OCI-LY7 (cell line): ENCODE data around the gene SEZ6L. TPM values are rescaled to one million over a fixed set of nuclear protein-coding genes. Genes with fewer than 3 reads are reported as not detected.

Source experiments
- BruUV-seq: library from RNA; stranded (reverse); fragments of 400-500 nt; replicated peaks from 2 replicates; lab custom pipeline; 2021; lab: Mats Ljungman, UMichigan
- CTCF ChIA-PET: fragments of 300-600 bp; sonication (Branson Sonifier 250); formaldehyde crosslinking; loops from one replicate; lab custom pipeline; 2022; ENCODE audit warnings: antibody characterized with exemption; ENCODE audit not compliant: unreplicated experiment; lab: Charles Lee
- POLR2A ChIA-PET: fragments of 300-600 bp; sonication (Branson Sonifier 250); formaldehyde crosslinking; loops from one replicate; lab custom pipeline; 2022; ENCODE audit warnings: antibody characterized with exemption; lab: Charles Lee
- DNase-seq: peaks from one replicate; pipeline ENCODE4 v3.0.0-alpha.2; 2015; ENCODE audit warnings: low spot score
- H2AFZ ChIP-seq: fragments of 200-600 bp; sonication (generic), shearing (Covaris generic); 2 replicates; pipeline ENCODE4 v1.6.1; 2014; ENCODE audit warnings: mild to moderate bottlenecking, antibody characterized with exemption, low read length, moderate library complexity
- H3K27ac ChIP-seq: fragments of 200-600 bp; sonication (generic); 2 replicates; pipeline ENCODE4 v1.5.1; 2014; ENCODE audit warnings: mixed run types, low read depth, mild to moderate bottlenecking, moderate library complexity, low read length, inconsistent platforms; ENCODE audit not compliant: poor library complexity, severe bottlenecking
- H3K36me3 ChIP-seq: fragments of 200-600 bp; sonication (generic); 2 replicates; pipeline ENCODE4 v1.6.1; 2014; ENCODE audit warnings: mild to moderate bottlenecking, antibody characterized with exemption, low read length, moderate library complexity, mixed read lengths; ENCODE audit not compliant: insufficient read depth
- H3K4me1 ChIP-seq: fragments of 200-600 bp; sonication (generic); 2 replicates; pipeline ENCODE4 v1.5.1; 2014; ENCODE audit warnings: mild to moderate bottlenecking, low read length; ENCODE audit not compliant: insufficient read depth, poor library complexity, severe bottlenecking
- H3K4me2 ChIP-seq: fragments of 200-600 bp; sonication (generic); 2 replicates; pipeline ENCODE4 v1.6.1; 2014; ENCODE audit warnings: mild to moderate bottlenecking, low read length
- H3K4me3 ChIP-seq: fragments of 200-600 bp; sonication (generic); 2 replicates; pipeline ENCODE4 v1.5.1; 2014; ENCODE audit warnings: mild to moderate bottlenecking, low read depth, low read length; ENCODE audit not compliant: poor library complexity, severe bottlenecking
- H3K79me2 ChIP-seq: fragments of 200-600 bp; sonication (generic); 2 replicates; pipeline ENCODE4 v1.6.1; 2016; ENCODE audit warnings: low read depth, mild to moderate bottlenecking, low read length, moderate library complexity, mixed read lengths; ENCODE audit not compliant: insufficient read depth
- H3K9me2 ChIP-seq: fragments of 200-600 bp; sonication (generic); 2 replicates; pipeline ENCODE4 v1.6.1; 2016; ENCODE audit warnings: mild to moderate bottlenecking, low read length, mixed read lengths; ENCODE audit not compliant: insufficient read depth
- H3K9me3 ChIP-seq: fragments of 200-600 bp; sonication (generic); 2 replicates; pipeline ENCODE4 v1.6.1; 2014; ENCODE audit warnings: mild to moderate bottlenecking, mixed run types, low read length, mixed read lengths
- H4K20me1 ChIP-seq: fragments of 200-600 bp; sonication (generic); 2 replicates; pipeline ENCODE4 v1.6.1; 2014; ENCODE audit warnings: mild to moderate bottlenecking, antibody characterized with exemption, low read length, moderate library complexity, mixed read lengths; ENCODE audit not compliant: insufficient read depth
- EZH2phosphoT487 ChIP-seq: fragments of 200-600 bp; sonication (generic); IDR thresholded peaks from 2 replicates; pipeline ENCODE4 v1.6.1; 2018; ENCODE audit warnings: low read depth, borderline replicate concordance, mild to moderate bottlenecking, mixed run types, antibody characterized with exemption, low read length, moderate library complexity, mixed read lengths
- intact Hi-C: fragments of 100-400 bp; cut with micrococcal nuclease; formaldehyde crosslinking; loops from one replicate; pipeline ENCODE4 v1.10.0; 2022; ENCODE audit not compliant: unreplicated experiment
- total RNA-seq, 2 experiments: library from RNA; depleted of rRNA in 1 of 2; stranded (reverse); fragments of >200 nt in 1 of 2; shearing (Covaris generic) in 1 of 2; gene quantifications; 2 replicates each; pipeline ENCODE4 v1.2.3, GENCODE V29; 2014 to 2022
- TF ChIP-seq, protein P1 (sequence below): fragments of 200-600 bp; sonication (generic); conservative IDR thresholded peaks from 2 replicates; pipeline ENCODE4 v1.5.1; 2014; ENCODE audit warnings: mild to moderate bottlenecking, antibody characterized with exemption, low read length, moderate library complexity, mixed read lengths

SEZ6L gene
- total RNA-seq, 2 experiments from 2014 or later, result not detected

DNA sequence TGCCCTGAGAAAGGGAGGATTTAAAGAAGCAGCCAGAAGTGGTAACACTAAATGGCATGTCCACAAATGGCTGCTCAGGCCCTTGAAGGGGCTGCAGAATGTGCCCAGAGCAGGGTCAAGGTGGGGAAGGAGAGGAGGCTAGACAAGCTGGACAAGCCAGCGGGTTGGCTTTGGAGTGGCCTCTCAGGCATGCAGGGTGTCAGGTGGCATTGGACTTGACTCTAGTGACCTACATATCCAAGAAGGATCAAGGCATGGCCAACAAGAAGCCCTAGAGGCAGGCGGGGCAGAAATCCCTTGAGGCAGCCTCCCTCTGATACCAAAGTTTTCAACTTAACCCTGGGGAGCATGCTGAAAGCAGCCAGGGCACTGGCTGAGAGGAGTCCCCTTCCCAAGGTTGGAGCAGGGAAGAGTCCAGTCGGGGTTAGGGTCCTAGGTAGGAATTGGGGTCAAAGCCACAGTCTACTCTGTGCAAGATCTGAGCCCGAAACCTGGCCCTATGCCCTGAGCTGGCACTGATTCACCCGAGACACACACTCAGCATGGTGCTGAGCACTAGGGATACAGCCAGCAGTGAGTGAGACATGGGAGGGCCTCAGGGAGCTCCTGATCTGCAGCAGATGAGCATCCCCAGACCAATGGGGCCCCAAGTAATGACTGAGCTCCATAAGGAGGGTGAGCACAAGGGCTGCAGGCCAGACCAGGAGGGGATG lies 164.0 kb downstream of the SEZ6L start:
- no peak overlapping the region for H3K4me3 ChIP-seq
- H3K4me1 ChIP-seq, result no peaks in the 10 kb centered on the region
- intact Hi-C loops, result loop anchor here (10.0 kb wide), 1 partner anchor 558 kb away; no protein-coding TSS in a partner anchor
- H3K9me2 ChIP-seq, result no peaks in the 10 kb centered on the region
- BruUV-seq, result no TSS peak
- no peaks in the 10 kb centered on the region for H3K79me2 ChIP-seq
- POLR2A ChIA-PET, result no interaction called here
- no peak overlapping the region for H3K4me2 ChIP-seq
- CTCF ChIA-PET, result no interaction called here
- H4K20me1 ChIP-seq, result no peaks in the 10 kb centered on the region
- no peak for TF ChIP-seq EZH2phosphoT487
- TF ChIP-seq, protein P1, sequence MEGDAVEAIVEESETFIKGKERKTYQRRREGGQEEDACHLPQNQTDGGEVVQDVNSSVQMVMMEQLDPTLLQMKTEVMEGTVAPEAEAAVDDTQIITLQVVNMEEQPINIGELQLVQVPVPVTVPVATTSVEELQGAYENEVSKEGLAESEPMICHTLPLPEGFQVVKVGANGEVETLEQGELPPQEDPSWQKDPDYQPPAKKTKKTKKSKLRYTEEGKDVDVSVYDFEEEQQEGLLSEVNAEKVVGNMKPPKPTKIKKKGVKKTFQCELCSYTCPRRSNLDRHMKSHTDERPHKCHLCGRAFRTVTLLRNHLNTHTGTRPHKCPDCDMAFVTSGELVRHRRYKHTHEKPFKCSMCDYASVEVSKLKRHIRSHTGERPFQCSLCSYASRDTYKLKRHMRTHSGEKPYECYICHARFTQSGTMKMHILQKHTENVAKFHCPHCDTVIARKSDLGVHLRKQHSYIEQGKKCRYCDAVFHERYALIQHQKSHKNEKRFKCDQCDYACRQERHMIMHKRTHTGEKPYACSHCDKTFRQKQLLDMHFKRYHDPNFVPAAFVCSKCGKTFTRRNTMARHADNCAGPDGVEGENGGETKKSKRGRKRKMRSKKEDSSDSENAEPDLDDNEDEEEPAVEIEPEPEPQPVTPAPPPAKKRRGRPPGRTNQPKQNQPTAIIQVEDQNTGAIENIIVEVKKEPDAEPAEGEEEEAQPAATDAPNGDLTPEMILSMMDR, result no peak
- H3K36me3 ChIP-seq, result no peaks in the 10 kb centered on the region
- no peak overlapping the region for H3K27ac ChIP-seq
- no peak overlapping the region for H2AFZ ChIP-seq
- H3K9me3 ChIP-seq, result no peaks in the 10 kb centered on the region
- DNase-seq, result no peak

DNA sequence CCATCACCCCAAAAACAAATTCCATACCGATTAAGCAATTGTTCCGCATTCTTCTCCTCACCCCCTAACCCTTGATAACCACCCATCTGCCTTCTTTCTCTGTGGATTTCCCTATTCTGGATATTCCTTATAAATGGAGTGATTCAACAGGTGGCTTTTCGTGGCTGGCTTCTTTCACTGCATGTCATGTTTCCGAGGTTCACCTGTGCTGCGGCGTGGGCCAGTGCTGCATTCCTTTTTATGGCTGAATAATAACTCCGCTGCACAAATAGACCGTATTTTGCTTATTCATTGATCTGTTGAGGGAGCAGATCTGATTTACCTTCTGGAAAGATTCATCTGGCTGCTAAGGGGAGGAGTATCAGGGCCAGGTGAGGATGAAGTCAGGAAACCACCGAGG lies 165.0 kb downstream of the SEZ6L start:
- H3K9me2 ChIP-seq, result no peaks in the 10 kb centered on the region
- intact Hi-C loops, result loop anchor here (10.0 kb wide), 1 partner anchor 559 kb away; no protein-coding TSS in a partner anchor
- no peak for DNase-seq
- H3K4me1 ChIP-seq, result no peaks in the 10 kb centered on the region
- H3K4me3 ChIP-seq, result no peak overlapping the region
- POLR2A ChIA-PET, result interaction anchor here (1.0 kb wide), 1 partner anchor 9 kb away, joined by 3 read pairs; no protein-coding TSS in a partner anchor
- no peaks in the 10 kb centered on the region for H3K9me3 ChIP-seq
- no peak overlapping the region for H3K4me2 ChIP-seq
- no peaks in the 10 kb centered on the region for H3K36me3 ChIP-seq
- no peak overlapping the region for H2AFZ ChIP-seq
- no TSS peak for BruUV-seq
- CTCF ChIA-PET, result no interaction called here
- H4K20me1 ChIP-seq, result no peaks in the 10 kb centered on the region
- no peaks in the 10 kb centered on the region for H3K79me2 ChIP-seq
- no peak for TF ChIP-seq EZH2phosphoT487
- TF ChIP-seq, protein P1, result no peak
- no peak overlapping the region for H3K27ac ChIP-seq

DNA sequence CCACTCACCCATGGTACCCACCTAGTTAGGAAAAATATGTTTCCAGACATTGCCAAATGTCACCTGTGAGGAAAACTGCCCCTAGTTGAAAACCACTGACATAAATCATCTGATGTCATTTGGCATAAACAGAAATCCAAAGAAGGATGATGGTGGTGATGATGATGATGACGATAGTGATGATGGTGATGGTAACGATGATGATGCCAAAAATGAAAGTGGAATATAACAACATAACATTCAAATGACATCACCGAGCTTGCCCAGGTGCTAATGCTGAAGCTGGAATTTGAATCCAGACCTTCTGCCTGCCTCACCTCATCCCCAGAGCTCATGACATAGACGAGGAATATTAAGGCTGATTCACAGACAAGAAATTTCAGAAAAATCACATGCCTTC lies 167.5 kb downstream of the SEZ6L start:
- no TSS peak for BruUV-seq
- H3K79me2 ChIP-seq, result no peaks in the 10 kb centered on the region
- no peak overlapping the region for H3K4me3 ChIP-seq
- no peaks in the 10 kb centered on the region for H3K4me1 ChIP-seq
- intact Hi-C loops, result loop anchor here (10.0 kb wide), 1 partner anchor 562 kb away; no protein-coding TSS in a partner anchor
- TF ChIP-seq, protein P1, result no peak
- TF ChIP-seq EZH2phosphoT487, result no peak
- H3K9me2 ChIP-seq, result no peaks in the 10 kb centered on the region
- no peak overlapping the region for H2AFZ ChIP-seq
- no peak overlapping the region for H3K4me2 ChIP-seq
- no peak for DNase-seq
- CTCF ChIA-PET, result no interaction called here
- no peaks in the 10 kb centered on the region for H3K9me3 ChIP-seq
- H3K36me3 ChIP-seq, result no peaks in the 10 kb centered on the region
- H3K27ac ChIP-seq, result no peak overlapping the region
- no peaks in the 10 kb centered on the region for H4K20me1 ChIP-seq
- POLR2A ChIA-PET, result no interaction called here
